EL (cell line): ENCODE measurements around the gene CLGN.
"Not testable (repeated sequence)": the region's sequence is repeated elsewhere in the genome, so short reads cannot be mapped to it uniquely, and the experiment has no call there.

Experiments
- DNase-seq: peaks from one replicate; pipeline ENCODE4 v3.0.0-alpha.2; 2016

CLGN gene, protein sequence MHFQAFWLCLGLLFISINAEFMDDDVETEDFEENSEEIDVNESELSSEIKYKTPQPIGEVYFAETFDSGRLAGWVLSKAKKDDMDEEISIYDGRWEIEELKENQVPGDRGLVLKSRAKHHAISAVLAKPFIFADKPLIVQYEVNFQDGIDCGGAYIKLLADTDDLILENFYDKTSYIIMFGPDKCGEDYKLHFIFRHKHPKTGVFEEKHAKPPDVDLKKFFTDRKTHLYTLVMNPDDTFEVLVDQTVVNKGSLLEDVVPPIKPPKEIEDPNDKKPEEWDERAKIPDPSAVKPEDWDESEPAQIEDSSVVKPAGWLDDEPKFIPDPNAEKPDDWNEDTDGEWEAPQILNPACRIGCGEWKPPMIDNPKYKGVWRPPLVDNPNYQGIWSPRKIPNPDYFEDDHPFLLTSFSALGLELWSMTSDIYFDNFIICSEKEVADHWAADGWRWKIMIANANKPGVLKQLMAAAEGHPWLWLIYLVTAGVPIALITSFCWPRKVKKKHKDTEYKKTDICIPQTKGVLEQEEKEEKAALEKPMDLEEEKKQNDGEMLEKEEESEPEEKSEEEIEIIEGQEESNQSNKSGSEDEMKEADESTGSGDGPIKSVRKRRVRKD

DNA sequence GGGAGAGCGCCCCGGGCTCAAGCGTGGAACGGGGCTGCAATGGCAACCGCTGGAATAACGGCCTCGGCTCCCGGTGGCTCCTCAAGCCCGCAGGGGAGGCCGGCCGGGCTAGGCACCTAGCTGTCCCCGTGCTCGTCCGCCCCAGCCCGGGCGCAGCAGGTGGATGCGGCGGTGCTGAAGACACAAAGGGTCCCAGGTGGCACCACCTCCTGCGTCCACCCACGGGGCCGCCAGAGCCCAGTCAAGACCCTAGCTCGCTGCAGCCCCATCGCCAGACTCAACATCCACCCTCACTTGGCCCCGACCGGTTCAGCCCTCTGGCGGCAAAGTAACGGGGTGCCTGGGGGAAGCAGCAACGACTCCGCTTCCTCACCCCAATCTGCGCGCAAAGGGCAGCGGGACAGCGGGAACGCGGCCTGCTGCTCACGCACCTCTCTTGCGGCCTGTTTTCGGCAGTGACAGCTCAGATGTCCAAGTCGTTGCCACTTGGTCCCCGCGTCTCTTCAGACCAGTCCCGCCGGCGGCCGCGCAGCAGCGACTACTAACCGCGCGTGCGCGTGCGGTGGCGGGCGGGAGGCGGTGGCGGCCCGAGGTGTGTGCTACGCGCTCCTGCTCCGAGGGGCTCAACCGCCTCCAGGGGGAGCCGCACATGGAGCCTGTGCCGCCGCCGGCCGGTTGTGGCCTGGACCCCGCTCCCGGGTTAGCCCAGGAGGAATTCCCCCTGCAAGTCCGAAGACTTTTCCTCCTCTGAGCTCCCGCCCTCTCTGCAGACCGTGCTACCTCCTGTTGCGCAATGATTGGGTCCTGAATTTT, at the start of gene CLGN:
TSS of gene CLGN (minus strand) at position 543 of the 813 bp plus-strand sequence. CDS start 14,570 bp downstream, outside the sequence.
- peak; percentile 68 for DNase-seq

DNA sequence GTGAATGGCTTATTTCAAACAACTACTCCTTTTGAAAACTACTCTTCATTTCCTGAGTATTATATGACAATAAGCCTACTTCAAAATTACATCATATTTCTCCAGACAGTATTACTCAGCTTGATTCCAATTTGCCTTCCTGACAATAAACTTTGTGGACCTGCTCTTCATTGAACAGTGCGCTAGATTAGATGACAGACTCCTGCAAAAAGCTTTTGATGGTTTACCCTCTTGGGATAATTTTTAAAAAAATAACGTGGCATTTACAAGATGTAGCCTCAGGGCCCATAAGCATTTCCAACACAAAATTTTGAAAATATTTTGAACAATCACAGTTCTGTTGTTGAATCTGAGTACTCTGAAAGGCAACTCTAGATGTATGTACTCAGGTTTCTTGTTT, 44.7 kb upstream of the CLGN start:
- no peak for DNase-seq

DNA sequence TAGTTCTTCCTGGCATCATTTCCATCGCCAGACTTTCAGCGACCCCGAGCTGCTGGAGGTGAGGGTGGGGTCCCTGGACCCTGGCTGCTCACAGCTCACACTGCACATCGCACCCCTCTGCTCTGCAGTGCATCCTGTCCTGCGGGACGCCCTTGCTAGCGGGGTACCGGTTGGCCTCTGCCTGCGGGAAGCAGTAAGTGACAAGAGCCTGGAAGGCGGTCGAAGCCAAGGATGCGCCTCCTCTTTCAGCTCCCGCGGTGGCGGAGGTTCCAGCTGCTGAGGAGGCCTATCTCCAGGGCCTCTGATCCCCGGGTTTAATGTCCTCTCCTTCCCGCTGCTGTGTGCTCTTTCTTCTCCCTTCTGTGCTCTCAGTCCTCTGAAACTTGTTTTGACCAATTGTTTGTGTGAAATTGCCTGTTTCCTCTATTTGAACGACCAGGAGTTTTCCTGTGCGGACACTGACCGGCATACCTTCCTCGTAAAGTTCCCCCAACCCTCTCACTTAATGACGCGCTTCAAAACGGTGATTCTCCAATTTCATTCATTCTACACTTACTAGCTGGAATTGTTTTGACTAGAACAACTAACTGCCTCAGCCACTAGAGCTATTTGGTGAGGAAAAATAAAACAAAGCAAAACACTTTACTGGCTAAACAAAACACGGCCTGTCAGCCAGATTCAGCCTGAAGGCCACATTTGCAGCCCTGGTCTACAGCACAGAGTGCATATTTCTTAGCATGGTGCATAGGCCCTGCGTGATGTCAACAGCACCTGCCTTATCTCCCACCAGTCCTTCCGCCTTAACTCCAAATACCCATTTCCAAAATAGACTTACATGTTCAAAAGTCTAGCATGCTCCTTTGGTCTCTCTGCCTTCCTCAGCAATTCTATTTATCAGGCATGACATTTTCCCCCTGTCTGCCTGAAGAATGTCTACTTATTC, 42.6 kb upstream of the CLGN start:
- peak; percentile 3 for DNase-seq

DNA sequence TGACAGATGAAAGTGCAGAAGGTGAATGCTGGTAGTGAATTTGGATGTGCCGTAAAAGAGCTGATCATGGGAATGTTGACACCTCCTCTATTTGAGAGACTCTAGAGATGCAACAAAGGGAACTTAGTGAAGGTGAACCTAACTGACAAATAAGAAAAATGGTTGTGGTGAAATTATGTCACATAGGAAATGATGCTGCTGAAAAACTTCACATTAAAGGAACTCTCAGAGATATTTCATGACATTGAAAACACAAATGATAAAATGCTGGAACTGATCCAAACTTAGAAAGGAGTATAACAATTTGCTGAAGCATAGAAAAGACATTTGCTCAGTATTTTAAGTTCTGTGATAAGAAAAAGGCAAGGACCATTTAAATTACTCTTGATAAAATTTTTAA, 38.7 kb upstream of the CLGN start:
- DNase-seq = no peak

DNA sequence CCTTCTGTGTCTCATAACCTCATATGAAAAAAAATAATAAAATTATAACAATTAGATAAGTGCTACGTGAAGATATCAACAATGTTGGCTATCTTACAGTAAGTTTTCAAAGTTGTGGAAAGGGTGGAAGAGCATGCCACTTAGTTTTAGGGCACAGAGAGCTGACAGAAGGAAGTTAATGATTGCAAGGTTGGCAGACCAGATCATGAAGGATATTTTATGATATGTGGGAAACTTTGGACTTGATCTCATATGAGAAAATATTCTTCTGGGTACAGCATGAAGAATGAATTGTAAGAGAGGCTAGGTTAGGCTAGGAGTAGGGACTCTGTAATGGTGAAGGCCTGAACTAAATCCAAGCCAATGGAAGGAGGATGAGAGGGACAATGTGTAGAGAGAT, 36.2 kb upstream of the CLGN start:
- no peak for DNase-seq

DNA sequence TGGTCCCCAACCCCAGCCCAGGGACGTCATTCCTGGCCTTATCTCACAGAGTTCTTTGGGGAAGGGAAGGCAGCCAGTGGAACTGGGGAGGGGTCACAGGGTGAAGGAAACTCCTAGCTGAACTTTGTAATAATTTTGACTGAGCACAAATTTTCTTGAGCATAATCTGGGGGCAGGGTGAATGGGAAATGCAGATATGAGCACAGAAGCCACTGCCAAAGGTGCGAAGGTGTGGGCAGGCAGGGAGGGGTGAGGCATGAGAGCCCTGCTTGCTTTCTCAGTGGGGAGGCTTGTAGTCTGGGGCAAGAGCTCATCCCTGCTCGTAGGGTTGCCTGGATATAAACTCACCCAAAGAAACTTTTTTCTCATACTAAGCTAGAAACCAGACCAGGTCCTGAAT, 35.7 kb upstream of the CLGN start:
- no peak for DNase-seq

DNA sequence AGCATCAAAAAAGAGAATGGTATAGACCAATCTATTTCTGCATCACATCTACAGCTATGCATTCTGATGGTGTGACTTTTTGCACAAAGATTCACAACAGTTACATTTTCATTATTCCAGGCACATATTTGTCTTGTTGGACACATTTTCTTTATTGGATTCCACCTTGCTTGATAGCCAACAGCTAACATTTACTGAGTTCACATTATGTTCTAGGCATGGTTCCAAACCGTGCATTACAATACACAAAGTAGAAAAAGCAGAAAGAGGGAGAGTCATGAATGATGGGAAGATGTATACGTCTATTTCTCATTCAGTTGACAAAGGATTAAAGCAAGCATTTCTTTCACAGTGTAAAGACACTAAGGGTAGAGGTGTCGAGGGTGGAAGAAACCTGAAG, 22.9 kb upstream of the CLGN start:
- DNase-seq = no peak

DNA sequence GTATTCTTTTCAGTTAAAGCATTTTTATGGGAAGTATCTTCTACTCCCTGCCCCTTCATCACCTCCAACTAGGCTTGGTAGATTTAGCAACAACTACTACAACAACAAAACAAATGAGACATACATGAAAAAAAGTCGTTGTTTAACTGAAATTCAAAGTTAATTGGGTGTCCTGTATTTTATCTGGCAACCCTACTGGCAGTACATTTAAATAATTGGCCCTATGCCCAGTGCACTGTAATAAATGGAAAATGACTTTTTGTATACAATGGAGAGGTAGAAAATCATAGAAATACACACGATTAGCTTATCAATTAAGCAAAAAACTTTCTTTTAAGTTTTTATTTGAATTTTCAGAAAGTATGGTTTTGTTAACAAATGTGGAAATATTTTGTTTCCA, 21.4 kb upstream of the CLGN start:
- no peak for DNase-seq

DNA sequence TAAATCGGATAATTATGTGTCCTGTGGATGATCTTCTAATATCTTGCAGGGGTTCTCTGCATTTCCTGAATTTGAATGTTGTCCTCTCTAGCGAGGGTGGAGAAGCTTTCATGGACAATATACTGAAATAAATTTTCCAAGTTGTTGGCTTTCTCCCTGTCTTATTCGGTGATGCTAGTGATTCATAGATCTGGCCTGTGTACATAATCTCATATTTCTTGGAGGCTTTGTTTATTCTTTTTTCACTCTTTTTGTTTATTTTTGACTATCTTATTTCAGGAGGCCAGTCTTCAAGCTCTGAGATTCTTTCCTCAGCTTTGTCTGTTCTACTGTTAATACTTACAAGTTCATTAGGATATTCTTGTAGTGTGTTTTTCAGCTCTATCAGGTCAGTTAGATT, 20.7 kb upstream of the CLGN start:
- no peak for DNase-seq

DNA sequence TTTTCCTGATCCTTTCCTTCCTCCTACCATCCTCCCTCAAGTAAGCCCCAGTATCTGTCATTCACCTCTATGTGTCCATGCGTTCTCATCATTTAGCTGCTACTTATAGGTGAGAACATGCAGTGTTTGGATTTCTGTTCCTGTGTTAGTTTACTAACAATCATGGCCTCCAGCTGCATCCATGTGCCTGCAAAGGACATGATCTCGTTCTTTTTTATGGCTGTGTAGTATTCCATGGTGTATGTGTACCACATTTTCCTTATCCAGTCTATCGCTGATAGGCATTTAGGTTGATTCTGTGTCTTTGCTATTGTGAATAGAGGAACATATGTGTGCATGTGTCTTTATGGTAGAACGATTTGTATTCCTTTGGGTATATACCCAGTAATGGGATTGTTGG, 16.9 kb upstream of the CLGN start:
- not testable (repeated sequence) for DNase-seq

DNA sequence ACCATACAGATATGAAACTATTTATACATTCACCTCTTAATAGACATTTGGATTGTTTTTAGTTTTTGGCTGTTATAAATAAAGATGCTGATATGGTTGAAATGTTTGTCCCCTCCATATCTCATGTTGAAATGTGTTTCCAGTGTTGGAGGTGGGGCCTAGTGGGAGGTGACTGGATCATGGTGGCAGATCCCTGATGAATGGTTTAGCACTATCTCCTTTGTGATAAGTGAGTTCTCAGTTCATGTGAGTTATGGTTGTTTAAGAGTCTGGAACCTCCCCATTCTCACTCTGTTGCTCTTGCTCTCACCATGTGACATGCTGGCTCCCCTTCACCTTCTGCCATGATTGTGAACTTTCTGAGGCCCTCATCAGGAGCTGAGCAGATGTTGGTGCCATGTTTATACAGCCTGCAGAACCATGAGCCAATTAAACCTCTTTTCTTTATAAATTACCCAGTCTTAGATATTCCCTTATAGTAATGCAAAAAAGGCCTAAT, 12.2 kb upstream of the CLGN start:
- DNase-seq = no peak

DNA sequence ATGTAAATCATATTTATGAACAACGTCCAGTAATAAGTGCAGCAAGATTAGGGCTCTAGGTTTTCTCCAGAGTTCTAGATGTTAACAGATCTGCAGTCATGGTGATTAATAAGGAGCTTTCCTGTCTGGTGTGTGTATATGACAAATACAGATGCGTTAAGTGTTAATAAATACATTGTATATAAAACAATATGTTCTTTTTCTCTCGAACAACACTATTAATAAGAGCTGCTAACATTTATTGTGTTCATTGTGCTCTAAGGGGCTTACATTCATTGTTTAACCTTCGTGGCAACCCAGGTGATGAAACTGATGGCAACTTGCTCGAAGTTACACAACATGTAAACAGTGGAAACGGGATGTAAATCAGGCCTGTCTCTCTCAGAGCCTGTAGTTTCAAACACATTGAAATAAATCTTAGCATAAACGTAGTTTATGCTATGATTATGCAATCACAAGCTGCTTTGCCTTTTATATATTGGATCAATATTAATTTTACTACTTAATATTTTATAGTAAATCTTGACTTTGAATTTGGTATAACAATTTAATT, 547 bp upstream of the CLGN start:
- DNase-seq = no peak

DNA sequence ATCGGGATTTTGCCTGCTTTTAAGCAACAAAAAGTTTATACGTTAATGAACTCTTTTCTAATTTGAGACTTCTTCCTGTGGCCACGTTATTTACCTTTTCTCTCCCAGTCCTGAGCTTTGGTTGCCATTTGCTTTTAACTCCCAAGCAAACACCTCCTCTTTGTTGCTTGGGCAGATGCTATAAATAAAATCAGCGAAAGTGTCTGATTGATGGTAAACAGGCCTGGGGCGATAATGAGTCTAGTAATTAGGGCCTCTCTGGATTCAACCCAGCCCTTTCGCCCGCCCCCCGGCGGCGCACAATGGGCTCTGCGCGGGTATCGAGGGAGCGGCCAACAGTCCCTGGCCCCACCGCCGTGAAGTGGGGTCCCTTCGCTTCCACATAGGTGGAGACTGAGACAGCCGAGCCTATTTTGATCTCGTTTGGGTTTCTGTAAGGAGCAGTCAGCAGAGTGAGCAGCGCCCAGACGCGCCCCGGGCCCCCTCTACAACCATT, 790 bp downstream of the CLGN start:
- no peak for DNase-seq

DNA sequence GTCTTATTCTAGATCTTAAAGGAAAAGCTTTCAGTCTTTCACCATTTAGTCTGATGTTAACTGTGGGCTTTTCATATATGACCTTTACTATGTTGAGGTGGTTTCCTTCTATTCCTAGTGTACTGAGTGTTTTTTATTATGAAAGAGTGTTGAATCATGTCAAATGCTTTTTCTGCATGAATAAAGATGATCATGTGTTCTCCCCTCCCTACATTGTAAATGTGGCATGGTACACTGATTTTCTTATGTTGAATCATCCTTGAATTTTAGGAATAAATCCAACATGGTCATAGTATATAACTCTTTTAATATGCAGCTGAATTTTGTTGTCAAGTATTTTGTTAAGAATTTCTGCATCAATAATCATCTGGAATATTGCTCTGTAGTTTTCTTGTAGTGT, 4.3 kb downstream of the CLGN start:
- no peak for DNase-seq

DNA sequence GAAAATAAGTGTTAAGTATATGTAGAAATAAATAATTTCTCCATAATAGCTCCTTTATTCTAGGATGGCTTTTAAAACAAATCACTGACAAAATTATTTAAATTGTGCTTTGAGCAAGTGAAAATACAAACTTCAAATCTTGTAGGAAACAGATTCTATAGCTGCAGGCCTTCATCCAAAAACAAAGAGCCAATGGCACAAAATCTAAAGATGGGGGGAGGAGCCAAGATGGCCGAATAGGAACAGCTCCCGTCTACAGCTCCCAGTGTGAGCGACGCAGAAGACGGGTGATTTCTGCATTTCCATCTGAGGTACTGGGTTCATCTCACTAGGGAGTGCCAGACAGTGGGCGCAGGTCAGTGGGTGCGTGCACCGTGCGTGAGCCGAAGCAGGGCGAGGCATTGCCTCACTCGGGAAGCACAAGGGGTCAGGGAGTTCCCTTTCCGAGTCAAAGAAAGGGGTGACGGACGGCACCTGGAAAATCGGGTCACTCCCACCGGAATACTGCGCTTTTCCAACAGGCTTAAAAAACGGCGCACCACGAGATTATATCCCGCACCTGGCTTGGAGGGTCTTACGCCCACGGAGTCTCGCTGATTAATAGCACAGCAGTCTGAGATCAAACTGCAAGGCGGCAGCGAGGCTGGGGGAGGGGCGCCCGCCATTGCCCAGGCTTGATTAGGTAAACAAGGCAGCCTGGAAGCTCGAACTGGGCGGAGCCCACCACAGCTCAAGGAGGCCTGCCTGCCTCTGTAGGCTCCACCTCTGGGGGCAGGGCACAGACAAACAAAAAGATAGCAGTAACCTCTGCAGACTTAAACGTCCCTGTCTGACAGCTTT, 14.1 kb downstream of the CLGN start:
- DNase-seq = not testable (repeated sequence)

DNA sequence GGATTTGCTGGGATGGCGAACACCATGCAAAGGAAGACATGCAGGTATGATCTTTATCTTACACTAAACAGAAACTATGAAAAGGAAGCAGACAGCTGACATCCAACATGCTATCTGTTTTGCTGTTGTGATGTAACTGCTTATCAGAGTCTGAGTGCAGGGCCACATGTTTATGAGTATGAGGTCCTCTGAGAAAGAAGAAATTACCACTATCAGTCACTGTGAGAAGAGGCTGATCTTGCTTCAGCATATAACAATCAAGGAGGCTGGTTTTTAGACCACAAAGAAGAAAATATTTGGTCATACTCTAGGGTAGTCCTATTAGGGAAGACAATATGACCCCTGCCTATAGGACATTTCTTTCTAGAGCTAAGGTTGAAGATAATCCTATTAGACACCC, 18.5 kb downstream of the CLGN start:
- no peak for DNase-seq

DNA sequence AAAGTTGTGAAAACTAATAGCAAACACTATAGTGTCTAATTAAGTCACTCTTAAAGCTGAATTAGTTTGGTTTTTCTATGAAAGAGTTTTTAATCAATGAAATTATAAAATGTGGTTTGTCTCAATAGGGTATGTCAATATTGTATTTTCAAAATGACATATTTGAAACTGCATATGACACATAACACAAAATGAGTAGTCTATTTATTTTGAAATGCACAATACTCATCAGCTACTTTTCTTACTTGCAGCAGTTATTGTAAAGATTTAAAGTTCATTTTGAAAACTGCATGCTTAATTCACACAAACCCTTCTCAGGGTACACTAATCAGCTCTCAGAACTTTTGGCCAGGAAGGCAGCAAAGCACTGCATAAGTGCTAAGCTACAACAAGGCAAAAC, 21.2 kb downstream of the CLGN start:
- no peak for DNase-seq

DNA sequence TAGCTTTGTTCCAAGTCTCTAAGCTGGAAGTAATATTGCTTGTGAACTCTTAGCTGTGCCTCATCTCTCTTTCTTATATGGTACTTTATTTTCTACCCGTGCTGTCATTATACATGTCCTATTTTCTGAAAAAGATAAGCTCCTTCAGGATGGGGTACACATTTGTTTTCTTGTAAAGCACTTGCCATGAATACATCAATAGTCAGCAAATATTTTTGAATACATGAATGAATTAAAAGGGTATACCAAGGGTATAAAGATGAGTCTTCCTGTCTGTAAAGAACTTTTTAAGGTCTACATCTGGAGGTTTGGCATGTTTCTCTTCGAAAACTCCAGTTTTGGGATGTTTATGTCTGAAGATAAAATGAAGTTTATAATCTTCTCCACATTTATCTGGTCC, 27.3 kb downstream of the CLGN start:
- DNase-seq = no peak

DNA sequence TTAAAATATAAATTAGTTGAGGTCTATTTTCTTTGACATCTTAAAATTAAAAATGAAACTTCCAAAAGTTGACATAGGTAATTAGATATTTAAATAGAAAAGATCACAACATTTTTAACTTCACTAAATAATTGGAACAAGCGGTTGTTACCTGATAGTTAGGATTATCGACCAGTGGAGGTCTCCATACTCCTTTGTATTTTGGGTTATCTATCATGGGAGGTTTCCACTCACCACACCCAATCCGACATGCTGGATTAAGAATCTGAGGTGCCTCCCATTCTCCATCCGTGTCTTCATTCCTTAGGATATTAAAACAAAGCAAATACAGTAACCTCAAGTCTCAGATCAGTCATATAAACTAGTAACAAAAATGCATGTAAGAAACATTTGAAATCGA, 31.8 kb downstream of the CLGN start:
- DNase-seq = no peak

DNA sequence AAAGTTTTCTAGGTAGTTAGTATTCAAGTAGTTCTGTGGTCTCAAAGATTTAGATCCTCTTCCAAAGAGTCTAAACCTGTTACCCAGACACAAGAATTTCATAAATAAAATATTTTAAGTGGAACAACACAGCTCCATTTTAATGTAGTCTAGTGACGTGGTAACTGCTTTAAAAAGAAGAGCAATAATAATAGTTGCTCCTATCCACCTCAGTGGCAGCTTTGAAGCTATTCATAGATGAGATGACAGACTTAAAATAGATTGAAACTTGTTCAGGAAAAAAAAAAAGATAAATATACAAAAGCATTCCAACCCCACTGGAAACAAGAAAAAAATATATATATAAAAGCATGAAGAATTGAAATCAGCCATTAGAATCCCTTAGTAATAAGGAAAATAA, 39.4 kb downstream of the CLGN start:
- no peak for DNase-seq

DNA sequence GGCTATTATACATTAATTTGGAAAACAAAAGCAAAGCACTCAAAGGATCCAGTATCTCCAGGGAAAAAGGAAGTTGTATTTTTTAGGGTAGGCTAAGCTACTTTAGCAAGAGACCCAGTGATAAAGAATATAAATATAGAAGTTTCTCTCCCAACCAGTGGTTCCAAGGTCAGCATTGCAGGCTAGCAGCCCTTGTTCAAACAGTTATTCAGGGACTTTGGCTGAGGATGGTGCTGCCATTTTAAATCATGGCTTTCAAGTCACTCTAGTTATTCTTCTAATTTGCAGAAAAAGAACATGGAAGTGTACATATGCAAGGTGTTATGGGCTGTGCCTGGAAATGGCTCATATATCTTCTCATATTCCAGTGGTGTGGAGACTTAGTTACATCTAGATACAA, 44.7 kb downstream of the CLGN start:
- no peak for DNase-seq
